HG03571 (cell line): ENCODE measurements around the gene SENP3.
"Not testable (repeated sequence)": the region's sequence is repeated elsewhere in the genome, so short reads cannot be mapped to it uniquely, and the experiment has no call there.

Experiments
- ATAC-seq: cut with Tn5 transposase; IDR thresholded peaks from one replicate; pipeline ENCODE4 v1.9.1; 2021; ENCODE audit not compliant: unreplicated experiment

The SENP3 gene

DNA sequence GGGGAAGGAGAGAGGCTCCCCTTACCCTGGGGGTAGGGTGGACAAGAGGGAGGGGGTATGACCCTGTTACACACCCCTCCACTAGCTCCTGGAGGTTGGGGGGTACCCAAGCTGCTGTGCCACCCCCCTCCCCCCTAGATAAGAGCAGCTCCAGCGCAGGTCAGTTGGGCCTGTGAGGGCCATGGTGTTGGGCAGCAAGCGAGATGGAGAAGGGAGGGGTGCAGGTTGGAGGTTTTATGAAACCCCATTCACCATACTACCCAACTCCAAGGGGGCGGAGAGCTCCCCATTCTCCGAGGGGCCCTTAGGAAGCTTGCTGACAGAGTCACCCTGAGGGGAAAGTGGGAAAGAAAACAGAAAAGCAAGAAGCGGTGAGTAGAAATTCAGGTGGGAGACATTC, 29.9 kb downstream of the SENP3 start:
- no peak for ATAC-seq

DNA sequence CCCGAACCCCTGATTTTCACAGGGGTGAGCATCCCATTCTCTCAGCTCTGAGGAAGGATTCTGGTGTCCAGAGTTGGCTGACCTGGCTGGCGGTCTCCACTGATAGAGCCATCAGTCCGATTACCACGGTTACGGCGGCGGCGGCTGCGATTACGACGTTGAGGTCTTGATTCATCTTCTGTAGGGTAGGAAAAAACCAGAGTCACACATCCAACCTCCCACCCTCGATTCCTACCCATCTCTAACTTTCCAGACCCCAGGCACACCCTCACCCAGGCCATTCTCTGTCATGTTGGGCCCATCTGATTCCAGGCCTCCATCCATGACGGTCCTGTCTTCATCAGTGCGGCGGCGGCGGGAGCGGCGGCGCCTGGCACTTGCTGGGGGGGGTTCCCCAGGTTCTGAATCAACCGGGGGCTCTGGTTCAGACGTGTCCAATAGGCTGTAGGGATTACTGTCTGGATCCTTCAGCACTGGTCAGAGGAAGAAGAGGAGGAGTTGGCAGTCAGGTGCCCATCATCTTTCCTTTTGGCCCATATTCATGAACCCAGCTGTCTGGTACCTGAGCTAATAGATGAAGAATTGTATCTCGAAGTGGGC, 30.8 kb downstream of the SENP3 start:
- ATAC-seq, result no peak

DNA sequence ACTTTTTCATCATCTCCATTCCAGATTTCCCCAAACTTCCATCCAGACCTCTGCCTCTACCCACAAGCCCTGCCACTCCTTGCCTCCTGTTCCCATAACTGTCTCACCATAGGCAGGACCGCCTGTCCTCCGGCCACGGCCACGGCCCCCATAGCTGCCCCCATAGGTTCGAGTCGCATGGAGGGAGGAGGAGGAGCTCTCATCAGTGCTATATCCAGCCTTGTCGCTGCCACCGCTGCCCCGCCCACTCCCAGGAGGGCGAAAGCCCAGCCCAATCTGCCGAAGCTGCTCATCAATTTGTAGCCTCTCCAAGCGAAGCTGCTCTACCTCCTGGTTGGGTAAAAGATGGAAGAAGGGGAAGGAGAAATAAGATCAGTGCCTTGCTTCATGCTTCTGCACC, 31.6 kb downstream of the SENP3 start:
- ATAC-seq, result no peak

DNA sequence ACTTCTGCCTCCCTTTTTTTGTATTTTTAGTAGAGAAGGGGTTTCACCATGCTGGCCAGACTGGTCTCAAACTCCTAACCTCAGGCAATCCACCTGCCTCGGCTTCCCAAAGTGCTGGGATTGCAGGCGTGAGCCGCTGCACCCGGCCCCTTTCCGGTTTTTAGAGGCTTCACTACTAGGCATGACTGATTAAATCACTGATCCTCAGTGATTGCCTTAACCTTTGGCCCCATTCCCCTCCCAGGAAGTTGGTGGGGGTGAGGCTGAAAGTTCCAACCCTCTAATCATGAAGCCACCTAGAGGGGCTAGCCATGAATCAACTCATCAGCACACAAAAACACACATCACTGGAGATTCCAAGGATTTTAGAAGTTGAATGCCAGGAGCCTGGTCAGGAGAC, 35.8 kb downstream of the SENP3 start:
- not testable (repeated sequence) for ATAC-seq

DNA sequence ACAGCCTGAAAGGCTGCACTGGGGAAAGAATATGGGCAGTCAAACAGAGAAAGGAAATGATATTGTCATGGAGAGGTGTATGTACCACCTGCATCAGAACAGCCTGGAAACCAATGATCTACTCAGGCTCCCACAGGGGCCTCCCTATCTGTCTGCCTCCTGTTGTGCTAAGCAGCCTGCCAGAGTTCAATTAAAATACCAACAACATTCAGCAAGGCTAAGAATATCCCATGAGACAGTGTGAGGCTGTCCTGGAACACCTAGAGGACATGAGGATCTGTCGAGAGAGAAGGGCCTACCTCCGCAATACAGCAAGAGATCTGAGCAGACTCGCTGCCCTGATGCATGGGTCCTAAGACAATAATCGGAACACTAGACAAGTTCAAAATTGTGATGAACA, 44.6 kb downstream of the SENP3 start:
- no peak for ATAC-seq

DNA sequence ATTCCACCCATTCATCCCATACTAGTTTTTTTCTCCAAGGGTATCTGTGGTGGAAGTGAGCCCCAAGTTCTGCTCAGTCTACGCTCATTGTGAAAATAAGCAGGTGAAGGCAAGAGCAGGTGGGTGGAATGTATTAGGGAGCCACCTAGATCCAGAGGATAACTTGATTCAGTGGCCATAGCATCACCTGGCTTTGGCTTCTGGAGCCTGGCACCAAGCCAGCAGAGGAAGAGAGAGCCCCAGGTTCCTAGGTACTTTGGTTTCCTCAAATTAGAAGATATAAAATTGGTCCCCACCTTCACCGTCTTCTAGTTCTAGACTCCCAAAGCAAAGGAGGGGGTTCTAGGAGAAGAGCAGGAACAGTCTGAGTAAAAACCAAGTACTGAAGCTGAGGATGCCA, 48.9 kb downstream of the SENP3 start:
- ATAC-seq, result no peak

DNA sequence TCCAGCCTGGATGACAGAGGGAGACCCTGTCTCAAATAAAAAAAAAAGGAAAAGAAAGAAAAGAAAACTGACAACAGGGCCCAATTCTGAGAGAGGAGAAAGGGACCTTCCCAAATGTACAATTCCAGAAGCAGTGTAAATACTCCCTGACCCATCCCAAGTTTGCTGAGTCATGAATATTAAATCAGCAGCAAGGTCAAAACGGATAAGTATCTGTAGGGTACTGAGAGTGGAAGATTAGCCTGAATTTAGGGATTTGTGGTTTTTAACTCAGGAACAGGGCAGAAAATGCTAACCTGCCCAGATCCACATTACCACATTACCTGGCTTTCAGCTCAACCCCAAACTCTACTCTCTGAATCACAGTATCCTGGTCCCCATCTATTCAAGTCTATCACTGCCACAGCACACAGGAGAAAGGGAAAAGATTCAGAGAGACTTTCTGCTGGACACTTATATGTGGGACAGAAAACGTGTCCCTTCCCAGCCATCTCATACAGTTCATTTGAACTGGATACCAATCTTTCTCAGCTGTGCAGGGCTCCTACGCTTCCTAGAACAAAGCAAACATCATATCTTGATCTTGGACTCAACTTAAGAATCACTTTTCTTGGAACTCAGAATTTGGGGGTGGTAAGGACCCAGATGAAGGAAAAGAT, 50.0 kb downstream of the SENP3 start:
- ATAC-seq, result no peak

DNA sequence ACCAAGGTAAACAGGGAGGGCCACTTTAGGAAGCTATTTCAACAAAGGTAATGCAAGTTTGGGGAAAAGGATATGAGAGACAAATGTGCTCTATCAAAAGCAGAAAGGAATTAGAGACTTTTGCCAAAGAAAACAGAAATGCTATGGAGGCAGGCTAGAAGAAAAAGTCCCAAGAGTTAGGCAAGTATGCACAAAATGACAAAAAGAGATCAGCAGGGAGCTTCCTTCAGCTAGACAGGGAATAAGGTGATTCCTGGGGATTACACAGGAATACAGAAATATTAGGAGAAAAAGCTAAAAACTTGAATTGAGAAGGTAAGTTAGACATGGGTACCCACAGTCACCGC, 50.5 kb downstream of the SENP3 start:
- ATAC-seq, result no peak

DNA sequence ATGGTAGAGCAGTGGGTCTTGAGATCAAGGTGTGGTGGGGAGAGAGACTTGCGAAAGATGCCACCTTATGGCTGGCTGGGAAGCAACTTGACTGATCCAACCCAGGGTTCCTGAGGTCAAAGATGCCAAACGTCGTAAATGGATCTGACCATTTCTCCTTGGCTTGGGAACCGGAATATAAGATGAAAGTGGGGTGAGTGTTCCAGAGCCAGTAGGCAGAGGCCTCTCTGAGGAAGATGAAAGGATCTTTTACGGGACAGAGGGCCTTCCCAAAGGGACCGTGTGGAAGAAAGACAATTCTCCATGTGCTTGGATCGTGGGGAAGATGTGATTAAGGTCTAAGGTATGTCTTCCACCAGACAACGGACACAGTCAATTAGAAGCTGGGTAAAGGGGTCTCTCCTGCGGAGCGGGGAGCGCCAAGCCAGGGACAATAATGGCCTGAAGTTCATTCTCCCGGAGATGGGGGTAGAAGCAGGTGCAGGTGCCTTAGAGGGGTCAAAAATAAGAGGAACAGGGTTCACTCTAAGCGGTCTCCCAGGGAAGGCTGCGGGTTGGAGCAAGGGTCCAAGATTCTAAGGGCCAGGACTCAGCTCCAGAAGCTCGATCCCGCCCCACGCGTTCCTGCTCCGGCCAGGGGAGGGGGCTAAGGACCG, 52.2 kb downstream of the SENP3 start:
- no peak for ATAC-seq

DNA sequence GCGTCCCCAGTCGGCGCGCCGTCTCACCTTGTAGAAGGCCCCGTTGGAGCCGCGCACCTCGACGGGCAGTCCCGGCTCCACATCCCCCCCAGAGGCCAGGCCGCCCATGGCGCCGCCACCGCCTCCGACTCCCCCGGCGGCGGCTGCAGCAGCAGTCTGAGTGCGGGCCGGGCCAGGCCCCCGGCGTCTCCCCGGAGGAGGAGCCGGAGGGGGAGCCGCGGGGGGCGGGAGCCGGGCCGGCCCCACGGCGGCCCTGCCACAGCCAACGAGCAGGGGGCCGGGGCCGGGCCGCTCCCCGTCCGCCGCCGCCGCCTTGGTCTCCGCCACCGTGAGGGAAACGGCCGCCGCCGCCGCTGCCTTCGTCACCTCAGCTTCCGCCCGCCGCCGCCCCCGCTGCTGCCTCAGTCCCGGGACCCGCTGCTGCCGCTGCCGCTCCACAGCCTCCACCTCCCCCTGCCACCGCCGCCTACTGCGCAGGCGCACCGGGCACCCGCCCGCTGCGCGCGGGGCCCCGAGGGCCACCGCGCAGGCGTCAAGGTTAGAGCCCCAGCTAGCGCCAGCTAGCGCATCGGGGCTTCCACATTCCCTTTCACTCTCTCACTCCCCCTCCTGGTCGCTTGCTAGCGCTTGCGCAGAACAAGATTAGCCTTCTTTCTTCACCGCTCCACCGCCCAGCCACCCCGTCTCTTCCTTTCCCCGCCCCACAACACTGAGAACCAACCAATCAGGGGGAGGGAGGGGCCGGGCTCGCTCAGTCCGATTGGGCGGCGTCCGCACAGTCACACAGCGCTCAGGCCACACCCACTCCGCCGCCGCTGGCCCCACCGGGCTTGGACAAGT, 52.9 kb downstream of the SENP3 start, which contains the start of gene FXR2:
FXR2 (minus strand) TSS at position 473 of the 840 bp plus-strand sequence; CDS start at position 108, 365 bp downstream.
- ATAC-seq, result peak; percentile 83

DNA sequence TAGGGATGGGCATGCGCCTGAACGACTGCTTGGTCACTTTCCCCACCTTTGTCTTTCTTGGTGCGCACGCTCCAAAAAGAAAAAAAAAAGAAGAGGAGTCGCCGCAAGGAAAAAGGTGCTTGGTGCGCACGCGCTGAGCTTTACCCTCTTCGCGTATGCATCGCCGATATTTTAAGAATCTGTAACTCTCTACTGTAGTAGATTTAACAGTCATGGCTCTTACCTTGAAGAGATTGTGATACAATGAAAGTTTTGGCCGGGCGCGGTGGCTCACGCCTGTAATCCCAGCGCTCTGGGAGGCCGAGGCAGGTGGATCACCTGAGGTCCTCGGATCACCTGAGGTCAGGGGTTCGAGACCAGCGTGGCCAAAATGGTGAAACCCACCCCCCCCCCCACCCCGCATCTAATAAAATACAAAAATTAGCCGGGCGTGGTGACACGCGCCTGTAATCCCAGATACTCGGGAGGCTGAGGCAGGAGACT, 53.6 kb downstream of the SENP3 start:
- ATAC-seq, result no peak

DNA sequence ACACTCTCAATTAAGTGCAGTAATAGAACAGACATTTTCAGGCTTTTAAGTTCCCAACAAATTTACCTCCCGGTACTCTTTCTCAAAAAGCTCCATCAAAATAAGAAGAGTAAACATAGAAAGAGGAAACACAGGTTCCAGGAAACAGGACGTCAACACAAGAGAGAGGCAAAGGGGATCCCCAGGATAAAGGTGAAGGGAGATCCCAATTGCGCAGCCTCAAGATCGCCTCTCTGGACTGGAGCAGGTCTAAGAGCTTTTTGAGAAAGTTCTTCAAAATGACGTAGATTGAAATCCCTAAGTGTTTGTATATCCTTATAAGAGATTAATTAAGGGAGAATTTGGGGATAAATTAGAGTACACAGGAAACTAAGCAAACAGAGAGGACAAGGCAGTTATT, 56.9 kb downstream of the SENP3 start:
- no peak for ATAC-seq

DNA sequence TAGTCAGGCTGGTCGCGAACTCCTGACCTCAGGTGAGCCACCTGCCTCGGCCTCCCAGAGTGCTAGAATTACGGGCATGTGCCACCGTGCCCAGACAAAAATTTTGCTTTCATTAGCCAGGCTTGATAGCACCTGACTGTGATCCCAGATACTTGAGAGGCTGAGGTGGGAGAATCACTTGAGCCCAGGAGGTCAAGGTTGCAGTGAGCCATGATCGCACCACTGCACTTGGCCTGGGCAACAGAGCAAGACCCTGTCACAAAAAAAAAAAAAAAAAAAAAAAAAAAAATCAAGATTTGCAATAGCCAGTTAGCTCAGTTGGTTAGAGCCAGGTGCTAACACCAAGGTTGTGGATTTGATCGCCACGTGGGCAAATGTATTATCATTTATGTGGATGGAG, 59.1 kb downstream of the SENP3 start:
- no peak for ATAC-seq
